GM18909 (cell line): ENCODE measurements around the gene ABCC5.
"Not testable (repeated sequence)": the region's sequence is repeated elsewhere in the genome, so short reads cannot be mapped to it uniquely, and the experiment has no call there.

Experiments
- ATAC-seq: cut with Tn5 transposase; IDR thresholded peaks from one replicate; pipeline ENCODE4 v1.9.1; 2021; ENCODE audit warnings: mild to moderate bottlenecking; ENCODE audit not compliant: unreplicated experiment, poor library complexity

ABCC5 gene

DNA sequence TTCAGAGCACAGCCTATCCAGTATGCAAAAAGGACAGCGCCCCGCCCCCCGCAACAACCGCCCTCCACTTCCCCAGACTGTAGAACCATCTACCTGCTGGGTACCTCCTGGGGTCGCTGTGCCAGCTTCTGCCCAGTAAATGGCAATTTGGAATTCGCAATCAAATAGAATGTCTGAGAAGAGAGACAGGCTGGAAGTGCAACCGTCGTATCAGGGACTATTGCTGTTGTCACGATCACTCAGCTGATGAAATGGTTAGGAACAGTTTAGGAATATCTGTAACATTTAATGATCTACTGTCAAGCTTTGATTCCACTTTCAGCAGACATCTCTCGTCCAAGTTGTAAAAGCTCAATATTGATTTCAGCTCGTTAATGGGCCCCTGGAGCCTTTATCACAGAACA lies 119.7 kb downstream of the ABCC5 start:
- ATAC-seq, result no peak

DNA sequence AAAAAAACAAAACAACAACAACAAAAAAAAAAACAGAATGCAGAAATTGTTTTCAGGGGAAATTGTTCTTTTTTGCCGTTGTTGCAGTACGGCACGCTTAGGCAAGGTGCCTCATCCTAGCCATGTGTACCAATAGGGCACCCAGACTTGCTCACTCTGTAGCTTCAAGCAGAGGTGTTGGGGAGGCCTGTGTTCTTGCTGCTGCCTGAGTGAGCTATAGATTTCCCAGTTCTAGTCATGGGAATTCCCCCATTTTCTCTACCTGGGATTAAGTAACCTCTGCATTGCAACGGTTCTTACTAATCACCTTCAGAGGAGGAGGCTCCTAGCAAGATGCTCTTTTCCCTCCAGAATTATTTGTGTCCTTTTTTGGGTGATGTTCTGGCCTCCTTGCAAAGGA lies 120.1 kb downstream of the ABCC5 start:
- no peak for ATAC-seq

DNA sequence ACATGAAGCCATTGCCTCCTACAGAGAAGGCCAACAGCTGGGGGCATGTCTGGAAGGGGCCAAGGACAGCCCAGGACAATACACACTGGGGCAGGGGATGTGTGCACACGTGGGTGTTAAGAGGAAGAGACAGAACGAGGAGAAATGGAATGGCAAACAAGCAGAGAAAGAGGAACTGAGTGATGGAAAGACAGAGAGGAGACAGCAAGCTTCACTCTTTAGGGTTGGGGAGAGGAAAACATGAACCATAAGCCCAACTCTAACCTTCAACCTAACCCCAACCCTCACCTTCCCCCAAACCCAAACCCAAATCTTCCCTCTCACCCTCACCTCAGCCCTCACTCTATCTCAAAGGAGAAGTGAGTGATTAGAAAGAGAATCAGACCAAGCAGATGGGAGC lies 121.1 kb downstream of the ABCC5 start:
- no peak for ATAC-seq

DNA sequence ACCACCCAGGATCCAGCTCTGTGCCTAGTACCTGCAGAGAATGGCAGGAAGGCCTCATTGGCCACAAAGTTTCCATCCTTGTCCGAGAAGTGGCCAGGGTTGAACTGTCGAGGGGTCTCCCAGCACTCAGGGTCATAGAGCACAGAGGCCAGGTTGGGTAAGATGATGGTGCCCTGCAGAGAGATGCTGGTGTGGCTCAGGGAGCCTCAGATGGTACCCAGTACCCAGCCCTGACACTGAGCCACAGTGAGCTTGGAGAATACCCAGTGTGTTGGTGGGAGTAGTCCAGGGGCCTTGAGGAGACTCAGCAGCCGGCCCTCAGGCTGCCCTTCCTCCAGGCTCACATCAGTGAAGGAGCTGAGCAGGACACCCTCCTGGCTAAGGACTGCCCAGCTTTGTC lies 121.5 kb downstream of the ABCC5 start:
- ATAC-seq, result no peak

DNA sequence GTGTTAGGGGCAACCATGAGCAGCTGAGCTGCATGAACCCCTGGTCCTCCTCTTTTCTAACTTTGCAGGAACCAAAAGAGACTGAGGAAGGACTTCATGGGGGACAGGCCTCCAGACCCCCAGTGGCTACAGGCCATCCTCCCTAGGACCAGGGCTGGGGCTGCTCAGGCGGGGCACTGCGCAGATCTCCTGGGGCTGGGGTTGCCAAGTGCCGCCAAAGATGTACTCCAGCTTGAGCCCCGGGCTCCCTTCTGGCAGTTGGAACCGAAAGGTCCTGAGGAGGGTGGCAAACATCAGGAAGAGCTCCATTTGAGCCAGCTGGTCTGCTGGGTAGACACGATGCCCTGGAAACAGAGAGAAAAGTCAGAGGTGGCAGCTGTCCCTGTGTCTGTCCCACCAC lies 121.9 kb downstream of the ABCC5 start:
- no peak for ATAC-seq

DNA sequence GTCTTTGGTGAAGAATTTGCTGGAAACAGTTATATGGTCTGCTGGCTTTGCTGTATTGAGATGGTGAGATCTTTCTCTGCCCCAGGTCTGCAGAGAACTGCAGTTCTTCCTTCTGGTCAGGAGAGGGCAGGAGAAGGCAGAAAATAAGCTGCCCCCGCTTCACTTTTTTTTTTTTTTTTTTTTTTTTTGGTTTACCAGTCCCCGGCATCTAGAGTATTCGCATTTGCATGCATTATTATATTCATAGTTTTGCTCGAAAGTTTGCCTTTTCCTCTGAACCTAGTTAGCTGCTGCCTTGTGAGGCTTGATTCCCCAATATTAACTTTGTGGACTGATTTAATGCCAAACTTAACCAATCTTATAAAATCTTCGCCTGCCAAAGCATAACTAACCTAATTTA lies 122.4 kb downstream of the ABCC5 start:
- no peak for ATAC-seq

DNA sequence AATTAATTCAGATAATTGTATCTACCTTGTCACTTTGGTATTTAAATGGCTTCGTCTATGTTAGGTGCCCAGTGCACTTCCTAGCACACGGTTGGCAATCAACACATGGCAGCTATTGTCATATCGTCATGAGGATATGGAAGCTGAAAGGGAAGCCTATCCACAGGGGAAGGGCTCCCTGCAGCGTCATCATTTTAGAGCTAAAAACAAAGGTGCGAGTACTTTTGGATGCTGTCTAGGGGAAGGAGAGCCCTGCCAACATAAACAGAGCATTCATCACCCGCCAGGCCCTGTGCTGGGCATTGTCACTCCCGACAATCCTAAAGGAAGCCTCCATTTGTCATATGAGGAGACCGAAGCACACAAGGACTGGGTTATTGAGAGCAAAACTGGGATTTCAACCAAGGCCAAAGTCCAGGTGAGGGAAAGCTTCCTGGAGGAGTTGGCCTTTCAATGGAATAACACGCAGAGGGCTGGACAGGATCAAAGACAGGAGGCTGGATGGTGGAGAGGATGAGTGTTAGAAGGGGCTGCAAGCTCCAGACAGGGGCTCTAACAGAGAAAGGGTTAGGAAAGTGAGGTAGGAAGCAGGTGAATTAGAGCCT lies 125.0 kb downstream of the ABCC5 start:
- ATAC-seq, result no peak

DNA sequence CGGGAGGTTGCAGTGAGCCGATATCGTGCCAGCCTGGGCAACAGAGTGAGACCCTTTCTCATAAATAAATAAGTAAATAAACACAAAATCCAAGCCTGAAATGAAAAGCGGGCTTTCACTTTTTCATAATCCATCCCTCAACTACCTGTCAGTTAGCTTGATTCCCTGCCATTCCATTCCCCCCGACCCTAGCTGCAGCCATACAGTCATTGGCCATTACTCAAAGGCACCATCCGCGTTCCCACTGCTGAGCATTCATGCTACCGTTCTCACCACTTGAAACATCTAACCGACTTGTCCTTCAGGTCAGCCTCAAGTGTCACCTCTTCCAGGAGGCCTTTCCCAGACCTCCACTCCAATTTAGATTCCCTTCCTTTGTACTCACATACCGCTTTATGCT lies 131.9 kb downstream of the ABCC5 start:
- ATAC-seq, result no peak

DNA sequence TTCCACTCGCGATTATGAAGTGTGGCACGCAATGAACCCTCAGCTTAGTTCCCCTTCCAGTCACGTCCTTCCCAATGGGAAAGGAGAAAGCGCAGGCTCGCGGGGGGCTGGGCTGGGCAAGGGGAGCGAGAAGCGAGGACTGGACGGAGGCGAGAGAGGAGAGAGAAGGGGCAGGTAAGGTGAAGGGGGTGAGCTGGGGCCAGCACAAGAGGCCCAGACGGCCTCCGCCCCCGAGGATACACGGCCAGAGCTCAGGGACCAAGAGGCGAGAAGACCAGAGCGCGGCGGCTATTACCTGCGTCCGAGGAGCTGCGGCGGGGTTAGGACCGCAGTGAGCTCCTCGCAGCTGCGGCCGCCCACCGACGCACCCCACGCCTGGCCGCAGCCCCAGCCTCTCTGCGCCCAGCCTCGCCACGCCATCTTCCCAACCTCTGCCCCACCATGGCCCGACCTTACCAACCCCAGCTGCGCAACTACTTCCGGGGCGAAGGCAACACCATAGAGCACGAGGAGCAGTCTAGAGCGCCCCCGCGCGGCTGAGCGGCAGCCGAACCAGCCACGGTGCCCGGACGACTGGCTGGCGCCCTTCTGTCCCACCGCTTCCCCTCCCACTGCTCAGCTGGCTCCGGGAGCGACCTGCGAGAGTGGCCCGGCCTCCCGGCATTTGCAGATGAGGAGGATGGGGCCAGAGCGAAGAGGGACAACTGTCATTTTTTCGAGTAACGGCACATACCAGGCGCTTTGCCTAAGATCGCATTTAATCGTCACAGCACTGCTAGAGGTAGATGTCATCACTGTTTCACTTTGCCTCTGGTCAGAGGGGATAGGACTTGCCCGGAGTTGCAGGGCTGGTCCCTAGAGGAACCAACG lies 133.0 kb downstream of the ABCC5 start, which contains the start of gene PARL:
Gene PARL (minus strand): TSS at position 454 of the 870 bp plus-strand sequence. CDS start 34 bp downstream, at position 420.
- ATAC-seq, result peak; percentile 99

DNA sequence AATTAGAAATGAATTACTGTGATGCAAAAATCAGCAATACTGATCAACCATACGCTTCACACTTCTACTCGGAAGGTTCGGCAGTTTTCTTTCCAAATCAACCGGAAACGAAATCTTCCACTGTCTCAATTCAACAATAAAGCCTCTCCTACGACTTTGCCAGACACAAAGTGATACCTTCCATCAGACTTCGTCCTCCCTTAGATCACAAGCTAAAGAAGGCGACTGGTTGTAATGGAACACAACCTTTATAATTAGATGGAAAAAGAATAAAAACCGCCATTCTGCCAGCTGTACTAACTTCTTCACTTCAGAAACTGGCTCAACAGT lies 133.6 kb downstream of the ABCC5 start:
- no peak for ATAC-seq

DNA sequence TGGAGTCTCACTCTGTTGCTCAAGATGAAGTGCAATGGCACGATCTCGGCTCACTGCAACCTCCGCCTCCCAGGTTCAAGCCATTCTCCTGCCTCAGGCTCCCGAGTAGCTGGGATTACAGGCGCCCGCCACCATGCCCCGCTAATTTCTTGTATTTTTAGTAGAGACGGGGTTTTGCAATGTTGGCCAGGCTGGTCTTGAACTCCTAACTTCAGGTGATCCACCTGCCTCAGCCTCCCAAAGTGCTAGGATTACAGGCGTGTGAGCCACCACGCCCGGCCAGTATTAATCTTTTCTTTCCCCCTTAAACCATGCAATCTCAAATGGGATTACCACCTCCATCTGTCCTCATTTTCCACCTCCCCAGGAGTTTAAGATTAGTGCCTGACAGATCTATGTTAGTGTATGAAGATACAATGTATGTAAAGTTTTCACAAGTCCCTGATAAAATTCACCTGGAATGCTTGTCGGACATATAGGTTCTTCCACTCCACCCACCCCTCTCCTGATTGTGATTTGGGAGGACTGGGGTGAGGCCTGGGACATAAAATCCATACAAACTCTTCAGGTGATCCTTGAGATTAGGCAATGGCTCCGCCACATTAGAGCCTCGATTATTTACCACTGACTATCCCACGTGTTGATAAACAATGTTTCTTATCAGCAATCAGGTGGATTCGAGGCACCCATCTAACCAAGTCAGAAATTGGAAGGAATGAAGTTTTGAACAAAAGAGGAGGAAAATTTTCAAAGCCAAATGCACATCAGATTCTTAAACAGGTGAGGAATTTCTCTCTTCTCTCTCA lies 134.2 kb downstream of the ABCC5 start:
- ATAC-seq, result no peak

DNA sequence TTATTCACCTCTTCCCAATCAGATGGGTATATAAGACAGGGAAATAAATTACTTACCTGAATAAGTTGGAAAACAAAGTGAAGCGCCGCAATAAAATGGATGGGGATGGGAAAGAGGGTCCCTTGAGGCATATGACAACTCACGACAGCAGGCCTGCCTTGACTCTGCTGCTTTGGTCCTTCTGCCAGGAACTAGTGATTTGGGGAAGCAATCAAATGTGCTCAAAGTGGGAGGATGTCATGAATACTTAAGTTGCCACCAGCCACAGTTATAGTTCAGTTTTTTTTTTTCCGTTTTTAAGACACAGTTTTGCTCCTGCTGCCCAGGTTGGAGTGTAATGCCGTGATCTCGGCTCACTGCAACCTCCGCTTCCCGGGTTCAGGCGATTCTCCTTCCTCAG lies 137.6 kb downstream of the ABCC5 start:
- no peak for ATAC-seq

DNA sequence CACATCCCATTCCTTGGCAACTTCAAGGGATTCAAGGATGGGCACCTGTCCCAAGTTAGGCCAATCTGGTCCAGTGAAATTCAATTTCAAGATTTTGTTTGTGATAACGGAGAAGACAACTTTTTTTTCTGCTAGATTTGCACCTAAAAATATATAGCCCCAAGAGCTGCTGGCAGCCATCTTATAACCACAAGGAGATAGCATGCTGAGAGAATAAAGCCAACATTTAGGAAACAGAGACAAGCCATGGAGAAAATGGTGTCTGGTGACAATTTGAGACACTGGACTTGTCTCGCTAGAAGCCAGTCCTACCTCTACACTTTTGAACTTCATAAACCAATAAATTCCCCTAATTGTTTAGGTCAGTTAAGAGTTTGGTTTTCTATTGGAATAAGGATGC lies 138.4 kb downstream of the ABCC5 start:
- no peak for ATAC-seq

DNA sequence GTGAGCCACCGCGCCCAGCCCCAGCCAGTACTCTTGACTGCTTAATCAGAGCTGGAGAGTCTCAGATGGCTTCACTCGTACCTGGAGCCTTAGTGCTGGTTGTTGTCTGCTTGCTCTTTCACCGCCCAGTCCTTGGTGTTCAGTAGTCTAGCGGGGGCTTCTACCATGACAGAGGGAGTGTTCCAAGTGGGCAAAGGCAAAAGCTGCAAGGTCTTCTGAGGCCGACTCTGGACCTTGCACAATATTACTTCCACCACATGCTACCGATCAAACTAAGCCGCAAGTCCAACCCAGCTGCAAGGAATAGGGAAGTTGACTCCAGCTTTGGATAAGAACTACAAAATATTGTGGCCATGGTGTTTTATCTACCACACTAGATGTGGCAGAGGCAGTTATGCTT lies 139.6 kb downstream of the ABCC5 start:
- ATAC-seq, result no peak

DNA sequence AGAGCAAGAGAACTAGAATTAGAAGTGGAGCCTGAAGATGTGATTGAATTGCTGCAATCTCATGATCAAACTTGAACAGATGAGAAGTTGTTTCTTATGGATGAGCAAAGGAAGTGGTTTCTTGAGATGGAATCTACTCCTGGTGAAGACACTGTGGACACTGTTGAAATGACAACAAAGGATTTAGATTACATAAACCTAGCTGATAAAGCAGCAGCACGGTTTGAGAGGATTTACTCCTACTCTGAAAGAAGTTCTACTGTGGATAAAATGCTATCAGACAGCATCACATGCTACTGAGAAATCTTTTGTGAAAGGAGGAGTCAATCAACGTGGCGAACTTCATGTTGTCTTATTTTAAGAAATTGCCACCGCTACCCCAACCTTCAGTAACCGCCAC lies 140.5 kb downstream of the ABCC5 start:
- not testable (repeated sequence) for ATAC-seq

DNA sequence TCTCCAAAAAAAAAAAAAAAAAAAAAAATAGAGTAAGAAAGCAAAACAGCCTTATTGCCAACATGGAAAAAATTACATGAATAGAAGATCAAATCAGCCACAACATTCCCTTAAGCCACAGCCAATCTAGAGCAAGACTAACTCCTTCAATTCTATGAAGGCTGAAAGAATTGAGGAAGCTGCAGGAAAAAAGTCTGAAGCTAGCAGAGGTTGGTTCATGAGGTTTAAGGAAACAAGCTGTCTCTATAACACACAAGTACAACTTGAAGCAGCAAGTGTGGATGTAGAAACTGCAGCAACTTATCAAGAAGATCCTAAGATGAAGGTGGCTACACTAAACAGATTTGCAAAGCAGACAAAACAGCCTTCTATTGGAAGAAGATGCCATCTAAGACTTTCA lies 142.3 kb downstream of the ABCC5 start:
- ATAC-seq, result no peak

DNA sequence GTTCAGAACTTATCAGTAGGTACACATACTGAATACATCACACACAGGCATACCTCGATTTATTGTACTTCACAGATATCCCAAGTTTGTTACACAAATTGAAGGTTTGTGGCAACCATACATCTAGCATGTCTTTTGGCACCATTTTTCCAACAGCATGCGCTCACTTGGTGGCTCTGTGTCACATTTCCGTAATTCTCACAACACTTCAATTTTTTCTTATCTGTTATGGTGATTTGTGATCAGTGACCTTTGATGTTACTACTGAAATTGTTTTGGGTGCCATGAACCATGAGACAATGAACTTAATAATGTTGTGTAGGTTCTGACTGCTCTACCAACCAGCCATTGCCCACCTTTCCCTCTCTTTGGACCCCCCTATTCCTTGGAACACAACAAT lies 143.8 kb downstream of the ABCC5 start:
- ATAC-seq, result no peak

DNA sequence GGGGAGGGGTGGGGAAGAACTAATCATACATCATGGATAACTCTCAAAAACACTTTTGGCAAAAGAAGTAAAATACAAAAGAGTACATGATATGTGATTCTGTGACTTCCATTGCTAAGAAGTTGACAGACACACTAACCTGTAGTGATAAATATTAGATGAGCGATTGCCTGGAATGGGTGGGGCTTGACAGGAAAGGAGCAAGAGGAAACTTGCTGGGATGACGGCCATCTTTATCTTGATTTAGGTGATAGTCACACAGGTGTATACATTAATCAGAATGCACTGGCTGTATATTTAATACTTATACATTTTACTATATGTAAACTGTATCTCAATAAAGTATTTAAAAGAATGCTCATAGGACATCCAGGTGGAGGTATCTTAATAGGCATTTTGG lies 146.1 kb downstream of the ABCC5 start:
- ATAC-seq, result no peak

DNA sequence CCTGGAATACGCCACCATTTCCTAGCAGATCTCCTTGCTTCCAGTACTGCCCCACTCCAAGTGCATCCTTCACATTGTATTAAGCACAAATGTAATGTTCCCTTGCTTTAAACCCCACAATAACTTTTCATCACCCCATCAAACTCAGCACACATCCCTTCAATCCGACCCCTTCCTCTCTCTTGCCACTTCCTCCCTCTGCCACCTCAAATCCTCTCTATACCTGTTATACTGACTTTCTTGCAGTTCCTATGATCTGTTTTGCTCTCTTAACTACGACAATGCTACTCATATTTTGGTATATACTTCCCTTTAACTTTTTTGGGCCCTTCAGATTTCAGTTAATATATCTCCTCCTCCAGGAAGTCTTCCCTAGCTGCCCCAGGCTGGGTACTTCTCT lies 147.1 kb downstream of the ABCC5 start:
- ATAC-seq, result no peak
